ENCODE results near the gene WDR5. TPM values are rescaled to one million over a fixed set of nuclear protein-coding genes. Genes with fewer than 3 reads are reported as not detected.
A peak's percentile ranks its signal among the peaks of the same experiment; 100 is the strongest.

WDR5 gene
- total RNA-seq, 3 donors from 2014 or later = 16.0 to 17.7 (median 17.4) TPM

GRCh38 chr9:134198791-134199190 is 62.9 kb downstream of the WDR5 start:
- no peaks in the 10 kb centered on the region for H3K36me3 ChIP-seq
- TF ChIP-seq POLR2AphosphoS5 (IDR thresholded peaks at IDR 0.05) (no peak), CTCF (IDR thresholded peaks at IDR 0.05) (no peak), POLR2A (IDR thresholded peaks at IDR 0.05) (no peak)
- H3K27ac ChIP-seq = no peak overlapping the region
- H3K4me1 ChIP-seq = no peaks in the 10 kb centered on the region
- no peak overlapping the region for H3K4me3 ChIP-seq
- no peaks in the 10 kb centered on the region for H3K27me3 ChIP-seq
- peaks cover 0 to 13% of the 10 kb centered on the region in 2 donors for H3K9me3 ChIP-seq
- no peak for DNase-seq (ENCODE audit: low spot score in 2 of 2)
- intact Hi-C loops (cut with DNase I; ENCODE audit: low total_unique reads) = no loop called here

- intact Hi-C loops (cut with DNase I; ENCODE audit: low total_unique reads) = no loop called here
- Histone ChIP-seq H3K27me3 (no peaks in the 10 kb centered on the region), H3K27ac (no peak overlapping the region), H3K4me3 (no peak overlapping the region), H3K9me3 (peaks cover 0 to 20% of the 10 kb centered on the region in 2 donors), H3K36me3 (no peaks in the 10 kb centered on the region), H3K4me1 (no peaks in the 10 kb centered on the region)
- no peak for DNase-seq (ENCODE audit: low spot score in 2 of 2)
- TF ChIP-seq POLR2AphosphoS5 (IDR thresholded peaks at IDR 0.05) (no peak), CTCF (IDR thresholded peaks at IDR 0.05) (no peak), POLR2A (IDR thresholded peaks at IDR 0.05) (no peak)
These were observed 64.8 kb downstream of the WDR5 start for GRCh38 chr9:134200730-134201129.

GRCh38 chr9:134203224-134203623 is 67.3 kb downstream of the WDR5 start:
- Histone ChIP-seq H3K9me3 (peaks cover 0 to 20% of the 10 kb centered on the region in 2 donors), H3K4me3 (no peak overlapping the region), H3K36me3 (no peaks in the 10 kb centered on the region), H3K4me1 (no peaks in the 10 kb centered on the region), H3K27me3 (no peaks in the 10 kb centered on the region), H3K27ac (no peak overlapping the region)
- DNase-seq (ENCODE audit: low spot score in 2 of 2) = no peak
- TF ChIP-seq CTCF (IDR thresholded peaks at IDR 0.05) (no peak), POLR2AphosphoS5 (IDR thresholded peaks at IDR 0.05) (no peak), POLR2A (IDR thresholded peaks at IDR 0.05) (no peak)
- intact Hi-C loops (cut with DNase I; ENCODE audit: low total_unique reads) = no loop called here

GRCh38 chr9:134204041-134204440 is 68.2 kb downstream of the WDR5 start:
- no peak for DNase-seq (ENCODE audit: low spot score in 2 of 2)
- Histone ChIP-seq H3K36me3 (no peaks in the 10 kb centered on the region), H3K9me3 (peaks cover 0 to 20% of the 10 kb centered on the region in 2 donors), H3K4me3 (no peak overlapping the region), H3K27ac (no peak overlapping the region), H3K4me1 (peaks cover 0 to 3% of the 10 kb centered on the region in 2 donors), H3K27me3 (no peaks in the 10 kb centered on the region)
- no peak for TF ChIP-seq CTCF (IDR thresholded peaks at IDR 0.05)
- no peak for TF ChIP-seq POLR2A (IDR thresholded peaks at IDR 0.05)
- no peak for TF ChIP-seq POLR2AphosphoS5 (IDR thresholded peaks at IDR 0.05)
- intact Hi-C loops (cut with DNase I; ENCODE audit: low total_unique reads) = no loop called here

- Histone ChIP-seq H3K36me3 (no peaks in the 10 kb centered on the region), H3K27me3 (no peaks in the 10 kb centered on the region), H3K27ac (peak overlapping the region; percentile 5 to 55), H3K9me3 (peaks cover 0 to 20% of the 10 kb centered on the region in 2 donors), H3K4me1 (peaks cover 1 to 3% of the 10 kb centered on the region in 2 donors), H3K4me3 (no peak overlapping the region)
- TF ChIP-seq POLR2A (IDR thresholded peaks at IDR 0.05) (no peak), POLR2AphosphoS5 (IDR thresholded peaks at IDR 0.05) (no peak), CTCF (IDR thresholded peaks at IDR 0.05) (no peak)
- DNase-seq (ENCODE audit: low spot score in 2 of 2) = no peak
- intact Hi-C loops (cut with DNase I; ENCODE audit: low total_unique reads) = no loop called here
These were observed 69.2 kb downstream of the WDR5 start for GRCh38 chr9:134204991-134205578.

Measured in breast epithelium (tissue), 4 donors.